DMS153 (cell line): ENCODE measurements around the gene TAGLN.

Experiments
- DNase-seq: peaks from one replicate; lab custom pipeline; 2025; lab: John Stamatoyannopoulos, UW

The TAGLN gene

DNA sequence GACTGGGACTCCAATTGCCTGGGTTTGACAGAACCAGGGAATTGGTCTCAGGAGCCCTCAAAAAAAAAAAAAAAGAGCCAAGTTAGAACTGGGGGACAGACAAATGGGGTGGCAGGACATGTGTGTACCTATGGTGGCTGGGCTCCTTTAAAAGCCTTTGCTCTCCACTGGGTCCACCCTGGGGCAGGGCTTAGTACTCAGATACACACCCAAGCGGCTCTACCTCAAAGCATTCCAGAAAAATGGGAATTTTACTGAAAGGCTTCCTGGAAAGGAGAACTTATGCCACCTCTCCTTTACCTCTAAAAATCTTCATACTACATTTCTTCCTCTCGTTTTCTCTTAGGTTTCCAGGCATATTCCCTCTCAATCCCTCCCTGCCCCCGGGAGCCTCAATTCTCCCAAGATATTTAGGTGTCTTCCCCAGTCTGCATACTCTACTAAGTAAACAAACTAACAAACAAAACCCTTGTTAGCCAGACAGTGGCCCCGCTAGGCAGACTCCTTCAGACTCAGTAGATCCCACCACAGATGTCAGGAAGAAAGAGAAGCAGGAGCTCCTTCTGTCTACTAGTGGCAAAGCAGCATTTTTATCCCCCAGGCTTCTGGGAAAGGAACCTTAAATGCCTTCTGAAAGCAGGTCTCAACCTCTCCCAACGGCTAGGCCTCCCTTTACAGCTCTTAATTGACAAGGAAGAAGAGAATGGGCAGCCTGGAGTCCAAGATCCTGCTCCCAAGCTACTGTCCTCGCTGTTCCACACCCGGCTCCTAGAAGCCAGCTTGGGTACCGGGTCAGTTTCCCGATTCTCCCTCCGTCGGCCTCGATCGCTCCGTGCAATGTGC, 32.0 kb downstream of the TAGLN start:
- DNase-seq, result no peak

DNA sequence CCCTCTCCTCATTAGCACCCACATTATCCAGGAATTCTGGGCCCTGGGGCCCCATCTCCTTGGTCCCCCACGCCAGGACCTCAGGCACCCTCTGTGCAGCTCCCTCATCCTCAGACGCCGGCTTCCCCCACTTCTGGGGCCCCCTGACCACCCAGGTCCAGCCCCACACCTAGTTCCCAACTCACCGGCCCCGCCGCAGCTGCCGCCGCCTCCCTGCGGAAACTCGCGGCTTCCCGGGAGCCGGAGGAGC, 32.6 kb downstream of the TAGLN start, which contains the start of gene PCSK7:
Gene PCSK7 (minus strand): TSS at position 232 of the 250 bp plus-strand sequence. CDS start 2,229 bp downstream, outside the sequence.
- no peak for DNase-seq

DNA sequence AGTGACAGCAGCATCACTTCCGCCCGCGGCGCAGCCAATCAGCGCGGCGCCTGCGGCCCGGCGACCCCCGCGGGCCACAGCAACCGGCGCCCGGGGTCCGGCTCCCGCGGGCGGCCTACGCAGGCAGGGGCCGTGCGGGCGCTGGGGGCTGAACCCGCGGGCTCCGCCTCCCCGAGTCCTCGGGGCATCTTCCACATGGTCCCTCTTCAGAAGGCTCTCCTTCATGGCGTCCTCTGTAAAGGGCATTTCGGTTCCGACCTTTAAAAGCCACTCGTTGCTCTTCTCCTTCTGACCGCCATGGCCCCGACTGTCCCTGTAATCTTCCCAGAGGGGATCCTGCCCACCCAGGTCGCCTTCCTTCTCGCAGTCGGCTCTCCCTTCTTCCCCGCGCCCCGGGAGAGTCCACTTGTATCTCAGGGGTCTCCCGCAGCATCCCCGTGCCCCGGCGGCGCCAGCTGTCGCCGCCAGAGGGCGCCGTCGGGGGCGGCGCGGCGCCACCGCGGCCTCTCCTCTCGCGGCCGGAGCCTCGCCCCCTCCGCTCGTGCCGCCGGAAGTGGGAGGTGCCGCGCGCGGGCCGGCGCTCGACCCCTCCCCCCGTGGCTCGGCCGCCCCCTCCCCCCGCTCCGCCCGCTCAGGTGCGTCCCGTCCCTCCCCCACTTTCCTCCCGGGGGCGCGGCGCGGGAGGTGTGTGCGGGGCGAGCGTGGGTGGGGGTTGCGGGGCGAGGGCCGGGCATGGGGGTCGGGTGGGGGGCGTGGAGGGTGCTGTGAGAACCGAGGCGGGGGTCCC, 33.1 kb downstream of the TAGLN start, which contains the start of gene RNF214:
Gene RNF214 (plus strand): TSS at position 580 of the 787 bp plus-strand sequence. CDS start 1,602 bp downstream, outside the sequence.
- peak; percentile 61 for DNase-seq

DNA sequence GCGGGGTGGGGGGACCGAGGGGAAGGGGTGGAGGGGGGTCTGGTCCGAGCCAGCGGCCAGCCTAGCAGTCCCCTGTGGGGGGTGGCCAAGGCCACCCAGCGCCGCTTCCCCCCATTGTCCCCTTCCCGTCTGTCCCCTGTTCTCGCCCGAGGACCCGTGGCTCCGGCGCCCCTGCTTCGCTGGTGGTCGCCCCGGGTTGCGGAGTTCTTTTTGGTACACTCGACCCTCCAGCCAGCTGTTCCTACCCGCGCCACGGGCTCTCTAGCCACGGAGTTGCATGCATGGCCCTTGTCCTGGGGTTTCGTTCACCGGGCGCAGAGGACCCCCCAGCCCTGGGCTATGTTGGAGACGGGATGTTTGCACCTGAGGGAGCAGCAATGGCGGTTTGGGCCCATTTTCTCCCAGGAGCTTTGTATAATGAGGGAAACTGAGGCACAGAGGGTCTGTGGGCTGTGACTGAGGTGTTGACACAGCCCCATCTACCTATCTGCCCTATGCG, 33.8 kb downstream of the TAGLN start:
- DNase-seq, result no peak

DNA sequence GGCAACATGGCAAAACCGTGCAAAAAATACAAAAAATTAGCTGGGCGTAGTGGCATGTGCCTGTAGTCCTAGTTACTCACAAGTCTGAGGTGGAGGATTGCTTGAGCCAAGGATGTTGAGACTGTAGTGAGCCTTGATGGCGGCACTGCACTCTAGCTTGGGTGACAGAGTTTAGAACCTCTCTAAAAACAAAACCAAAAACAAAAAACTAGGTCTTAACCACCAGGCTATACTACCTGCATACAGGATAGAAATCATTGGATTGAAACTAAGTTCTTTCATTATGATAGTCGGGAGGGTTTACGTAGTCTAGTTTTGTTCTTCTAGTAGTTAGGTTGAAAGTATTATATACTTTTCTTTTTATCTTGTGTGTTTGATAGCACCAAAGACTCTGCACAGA, 39.1 kb downstream of the TAGLN start:
- DNase-seq, result no peak

DNA sequence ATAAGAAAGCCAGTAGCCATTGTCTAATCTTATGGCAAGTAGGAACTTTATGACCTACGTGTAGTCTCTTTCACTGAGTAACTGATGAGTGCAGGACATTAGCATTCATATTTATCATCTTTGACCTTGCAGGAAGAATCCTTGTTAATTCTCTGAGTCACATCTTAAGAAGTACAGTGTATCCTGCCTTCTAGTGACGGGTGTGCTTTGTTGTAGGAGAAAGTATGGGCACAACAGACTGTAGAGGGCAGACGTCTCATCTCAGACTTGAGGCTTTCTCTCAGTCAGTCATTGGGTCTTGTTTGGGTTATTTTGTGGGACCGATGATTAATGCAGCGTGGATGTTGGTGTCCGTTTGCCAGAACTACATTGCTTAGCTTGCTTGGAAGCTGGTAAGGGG, 40.1 kb downstream of the TAGLN start:
- DNase-seq, result no peak

DNA sequence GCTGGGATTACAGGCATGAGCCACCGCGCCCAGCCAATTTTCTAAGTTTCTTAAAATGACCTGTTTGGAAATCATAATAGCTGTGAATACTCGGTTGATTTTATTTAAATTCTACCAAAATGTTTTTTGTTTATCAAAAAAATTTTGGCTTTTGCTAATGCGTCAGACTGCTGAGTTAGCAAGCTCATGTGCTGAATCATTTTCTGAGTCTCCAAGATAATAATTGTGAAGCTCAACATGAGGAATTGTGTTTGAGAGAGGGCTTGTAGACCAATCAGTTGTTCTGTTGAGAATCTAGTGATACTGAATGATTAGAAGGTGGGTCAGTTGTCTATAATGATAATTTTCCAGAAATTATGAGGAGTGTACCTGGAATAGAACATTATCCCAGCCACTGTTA, 49.2 kb downstream of the TAGLN start:
- no peak for DNase-seq

DNA sequence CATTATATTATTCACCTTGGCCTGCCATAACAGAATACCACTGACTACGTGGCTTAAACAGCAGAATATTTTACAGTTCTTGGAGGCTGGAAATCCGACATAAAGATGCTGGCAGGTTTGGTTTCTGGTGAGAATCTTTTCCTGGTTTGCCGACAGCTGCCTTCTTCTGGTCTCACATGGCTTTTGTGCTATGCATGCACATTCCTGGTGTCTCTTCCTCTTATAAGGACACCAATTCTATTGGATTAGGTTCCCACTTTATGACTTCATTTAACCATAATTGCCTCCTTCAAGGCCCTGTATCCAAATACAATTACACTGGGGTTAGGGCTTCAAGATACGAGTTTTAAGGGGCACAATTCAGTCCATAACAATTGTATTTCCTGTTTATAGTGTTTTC, 50.4 kb downstream of the TAGLN start:
- no peak for DNase-seq

DNA sequence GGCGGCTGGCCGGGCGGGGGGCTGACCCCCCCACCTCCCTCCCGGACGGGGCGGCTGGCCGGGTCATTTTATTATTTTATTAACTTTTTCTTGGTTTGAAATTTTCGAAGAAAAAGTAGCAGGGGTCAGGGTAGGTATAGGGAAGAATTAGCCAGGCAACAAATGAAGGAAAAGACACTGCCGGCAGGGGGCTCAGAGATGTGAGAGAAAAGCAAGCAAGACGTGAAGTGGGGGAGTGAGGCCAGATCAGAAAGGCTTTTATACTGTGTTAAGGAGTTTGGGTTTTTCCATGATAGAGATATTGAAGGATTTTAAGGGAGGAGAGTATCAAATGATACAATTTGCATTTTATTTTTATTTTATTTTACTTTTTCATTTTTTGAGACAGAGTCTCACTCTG, 52.3 kb downstream of the TAGLN start:
- no peak for DNase-seq

DNA sequence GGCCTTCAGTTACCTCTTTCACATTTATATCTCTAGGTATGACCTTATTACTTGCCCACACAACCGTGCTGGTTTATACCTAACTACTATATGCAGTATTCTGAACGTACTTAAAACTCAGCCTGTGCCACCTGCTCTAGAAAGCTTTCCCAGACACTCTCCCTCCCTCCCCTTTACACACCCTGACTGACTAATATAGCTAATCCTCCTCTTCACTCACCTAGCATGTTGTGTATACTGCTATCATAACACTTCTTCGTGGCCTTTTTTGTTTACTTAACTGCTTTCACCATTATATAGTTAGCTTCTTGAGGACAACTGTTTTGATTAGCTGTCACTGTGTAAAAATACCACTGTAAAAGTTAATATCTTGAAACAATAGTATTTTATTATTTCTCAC, 56.8 kb downstream of the TAGLN start:
- no peak for DNase-seq

DNA sequence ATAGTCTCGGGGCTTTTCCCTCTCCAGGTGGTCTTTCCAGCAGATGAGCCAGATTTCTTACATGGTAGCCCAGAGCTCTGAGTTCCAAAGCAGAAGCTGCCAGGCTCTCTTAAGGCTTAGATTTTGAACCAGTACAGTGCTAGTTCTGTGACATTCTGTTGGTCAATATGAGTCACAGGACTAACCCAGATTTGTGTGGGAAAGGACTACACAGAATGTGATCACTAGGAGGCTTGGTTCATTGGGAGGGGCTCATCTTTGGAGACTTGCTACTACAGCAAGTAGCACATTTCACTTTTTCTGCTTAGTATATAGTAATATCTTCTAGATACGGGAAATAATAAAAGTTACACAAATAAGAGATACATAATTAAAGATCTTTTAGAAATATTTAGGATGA, 57.4 kb downstream of the TAGLN start:
- no peak for DNase-seq
